Skeletal muscle satellite cell (primary cell): ENCODE data around the gene CSHL1.
"Not testable (repeated sequence)": the region's sequence is repeated elsewhere in the genome, so short reads cannot be mapped to it uniquely, and the experiment has no call there.

Experiments
- H3K27me3 ChIP-seq: 2 replicates; pipeline ENCODE4 v1.7.0; 2013; ENCODE audit warnings: low read length; ENCODE audit not compliant: control insufficient read depth, insufficient read depth
- H3K36me3 ChIP-seq: 2 replicates; pipeline ENCODE4 v1.7.0; 2013; ENCODE audit warnings: mild to moderate bottlenecking, control low read depth, low read length; ENCODE audit not compliant: insufficient read depth
- H3K4me1 ChIP-seq: 2 replicates; pipeline ENCODE4 v1.7.0; 2013; ENCODE audit warnings: low read length; ENCODE audit not compliant: control insufficient read depth, insufficient read depth
- H3K4me2 ChIP-seq: 2 replicates; pipeline ENCODE4 v1.7.0; 2013; ENCODE audit warnings: mild to moderate bottlenecking, low read length
- H3K4me3 ChIP-seq: 2 replicates; pipeline ENCODE4 v1.7.0; 2013; ENCODE audit warnings: low read length
- H3K9ac ChIP-seq: 2 replicates; pipeline ENCODE4 v1.7.0; 2013; ENCODE audit warnings: mild to moderate bottlenecking, low read depth, low read length, moderate library complexity
- H3K9me3 ChIP-seq: replicated peaks from 2 replicates; pipeline ENCODE4 v1.7.0; 2013; ENCODE audit warnings: mild to moderate bottlenecking, control low read depth, low read length

CSHL1 gene

DNA sequence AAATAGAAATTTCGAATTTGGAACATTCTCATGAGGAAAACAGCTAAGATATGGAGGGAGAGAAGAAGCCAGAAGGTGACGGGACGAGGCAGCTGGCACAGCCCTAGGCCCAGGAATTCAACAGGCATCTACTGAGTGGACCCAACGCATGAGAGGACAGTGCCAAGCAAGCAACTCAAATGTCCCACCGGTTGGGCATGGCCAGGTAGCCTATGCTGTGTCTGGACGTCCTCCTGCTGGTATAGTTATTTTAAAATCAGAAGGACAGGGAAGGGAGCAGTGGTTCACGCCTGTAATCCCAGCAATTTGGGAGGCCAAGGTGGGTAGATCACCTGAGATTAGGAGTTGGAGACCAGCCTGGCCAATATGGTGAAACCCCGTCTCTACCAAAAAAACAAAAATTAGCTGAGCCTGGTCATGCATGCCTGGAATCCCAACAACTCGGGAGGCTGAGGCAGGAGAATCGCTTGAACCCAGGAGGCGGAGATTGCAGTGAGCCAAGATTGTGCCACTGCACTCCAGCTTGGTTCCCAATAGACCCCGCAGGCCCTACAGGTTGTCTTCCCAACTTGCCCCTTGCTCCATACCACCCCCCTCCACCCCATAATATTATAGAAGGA, 5.6 kb upstream of the CSHL1 start:
- no peak overlapping the region for H3K9ac ChIP-seq
- peaks cover 48% of the 10 kb centered on the region for H3K27me3 ChIP-seq
- no peak overlapping the region for H3K4me3 ChIP-seq
- H3K9me3 ChIP-seq: no peaks in the 10 kb centered on the region
- no peak overlapping the region for H3K4me2 ChIP-seq
- no peaks in the 10 kb centered on the region for H3K36me3 ChIP-seq
- H3K4me1 ChIP-seq: no peaks in the 10 kb centered on the region

DNA sequence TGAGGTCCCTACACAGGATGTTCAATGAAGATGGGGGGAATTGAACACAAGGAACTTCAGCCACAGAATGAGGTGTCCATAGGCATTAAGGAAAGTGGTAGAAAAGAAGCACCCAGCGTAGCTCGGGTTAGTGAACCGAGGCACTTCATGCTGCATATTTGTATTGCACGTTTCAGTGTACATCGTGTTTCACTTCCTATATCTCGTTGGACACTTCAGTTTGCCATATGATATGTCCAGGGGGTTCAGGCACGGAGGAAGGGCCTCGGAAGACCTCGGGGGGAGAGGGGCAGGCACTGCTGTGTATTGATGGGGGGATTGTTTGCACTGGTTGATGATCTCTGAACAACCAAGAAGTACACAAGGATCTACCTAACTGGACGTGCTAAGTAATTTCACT, 4.7 kb upstream of the CSHL1 start:
- H3K4me1 ChIP-seq, H3K4me2 ChIP-seq, H3K4me3 ChIP-seq, H3K9ac ChIP-seq, H3K9me3 ChIP-seq, H3K36me3 ChIP-seq: not testable (repeated sequence)
- peaks cover 48% of the 10 kb centered on the region for H3K27me3 ChIP-seq

DNA sequence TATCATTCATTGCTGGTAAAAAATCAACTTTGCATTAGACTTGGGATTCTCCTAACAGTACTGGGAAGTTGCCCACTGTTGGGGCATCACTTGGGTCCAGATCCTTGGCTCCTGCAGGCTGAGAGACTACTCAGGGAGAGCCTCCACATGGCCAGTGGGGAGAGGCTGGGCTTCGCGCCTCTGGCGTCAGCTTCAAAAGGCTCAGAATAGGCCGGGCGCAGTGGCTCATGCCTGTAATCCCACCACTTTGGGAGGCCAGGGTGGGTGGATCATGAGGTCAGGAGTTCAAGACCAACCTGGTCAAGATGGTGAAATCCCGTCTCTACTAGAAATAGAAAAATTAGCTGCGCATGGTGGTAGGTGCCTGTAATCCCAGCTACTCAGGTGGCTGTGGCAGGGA, 3.4 kb upstream of the CSHL1 start:
- Histone ChIP-seq H3K4me2 (no peak overlapping the region), H3K27me3 (peaks cover 59% of the 10 kb centered on the region), H3K9me3 (no peaks in the 10 kb centered on the region), H3K4me3 (no peak overlapping the region), H3K4me1 (no peaks in the 10 kb centered on the region), H3K9ac (no peak overlapping the region), H3K36me3 (no peaks in the 10 kb centered on the region)

DNA sequence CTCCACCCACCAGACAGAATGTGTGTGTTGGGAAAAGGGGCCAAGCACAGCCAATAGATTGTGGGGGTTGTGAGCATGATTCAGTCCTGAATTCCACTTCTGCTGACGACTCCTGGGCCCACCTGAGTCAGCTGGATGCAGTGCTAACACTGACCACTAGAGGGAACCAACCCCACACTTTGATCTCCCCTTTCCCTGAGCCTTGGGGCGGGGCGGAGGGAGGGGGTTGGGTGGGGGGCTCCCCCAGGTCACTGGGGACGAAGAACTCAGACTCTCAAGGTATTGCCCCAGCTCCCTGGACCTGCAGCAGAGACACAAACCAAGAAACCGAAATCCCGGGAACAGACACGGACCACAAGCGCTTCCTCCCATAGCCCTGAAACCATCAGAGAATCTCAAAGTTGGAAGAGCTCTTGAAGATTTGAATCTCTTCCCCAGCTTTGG, 621 bp upstream of the CSHL1 start:
- Histone ChIP-seq H3K9me3 (no peaks in the 10 kb centered on the region), H3K4me1 (no peaks in the 10 kb centered on the region), H3K4me3 (no peak overlapping the region), H3K36me3 (no peaks in the 10 kb centered on the region), H3K27me3 (peaks cover 70% of the 10 kb centered on the region), H3K4me2 (no peak overlapping the region), H3K9ac (no peak overlapping the region)

DNA sequence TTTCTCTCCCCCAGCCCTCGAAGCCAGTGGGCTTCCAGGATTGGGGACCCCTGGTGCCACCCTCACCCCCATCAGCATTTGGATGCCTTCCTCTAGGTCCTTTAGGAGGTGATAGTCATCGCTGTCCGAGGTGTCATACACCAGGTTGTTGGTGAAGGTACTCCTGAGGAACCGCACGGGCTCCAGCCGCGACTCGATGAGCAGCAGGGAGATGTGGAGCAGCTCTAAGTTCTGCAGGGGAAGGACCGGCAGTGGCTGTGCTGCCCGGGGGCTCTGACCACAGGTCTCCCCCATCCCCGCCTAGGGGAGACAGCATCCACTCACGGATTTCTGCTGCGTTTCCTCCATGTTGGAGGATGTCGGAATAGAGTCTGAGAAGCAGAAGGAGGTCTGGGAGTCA, 962 bp downstream of the CSHL1 start:
- Histone ChIP-seq H3K4me3 (no peak overlapping the region), H3K4me1 (no peaks in the 10 kb centered on the region), H3K9ac (no peak overlapping the region), H3K9me3 (no peaks in the 10 kb centered on the region), H3K27me3 (peaks cover 63% of the 10 kb centered on the region), H3K4me2 (no peak overlapping the region), H3K36me3 (no peaks in the 10 kb centered on the region)

DNA sequence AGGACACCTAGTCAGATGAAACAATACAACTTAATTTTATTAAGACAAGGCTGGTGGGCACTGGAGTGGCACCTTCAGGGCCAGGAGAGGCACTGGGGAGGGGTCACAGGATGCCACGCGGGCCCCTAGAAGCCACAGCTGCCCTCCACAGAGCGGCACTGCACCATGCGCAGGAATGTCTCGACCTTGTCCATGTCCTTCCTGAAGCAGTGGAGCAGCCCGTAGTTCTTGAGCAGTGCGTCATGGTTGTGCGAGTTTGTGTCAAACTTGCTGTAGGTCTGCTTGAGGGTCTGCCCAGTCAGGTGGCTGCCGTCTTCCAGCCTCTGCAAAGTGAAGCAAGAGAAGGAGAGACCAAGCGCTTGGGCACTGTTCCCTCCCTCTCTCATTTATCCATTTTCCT, 1.5 kb downstream of the CSHL1 start:
- H3K4me2 ChIP-seq, H3K4me3 ChIP-seq, H3K4me1 ChIP-seq, H3K36me3 ChIP-seq, H3K9me3 ChIP-seq, H3K9ac ChIP-seq: not testable (repeated sequence)
- H3K27me3 ChIP-seq: peaks cover 63% of the 10 kb centered on the region

DNA sequence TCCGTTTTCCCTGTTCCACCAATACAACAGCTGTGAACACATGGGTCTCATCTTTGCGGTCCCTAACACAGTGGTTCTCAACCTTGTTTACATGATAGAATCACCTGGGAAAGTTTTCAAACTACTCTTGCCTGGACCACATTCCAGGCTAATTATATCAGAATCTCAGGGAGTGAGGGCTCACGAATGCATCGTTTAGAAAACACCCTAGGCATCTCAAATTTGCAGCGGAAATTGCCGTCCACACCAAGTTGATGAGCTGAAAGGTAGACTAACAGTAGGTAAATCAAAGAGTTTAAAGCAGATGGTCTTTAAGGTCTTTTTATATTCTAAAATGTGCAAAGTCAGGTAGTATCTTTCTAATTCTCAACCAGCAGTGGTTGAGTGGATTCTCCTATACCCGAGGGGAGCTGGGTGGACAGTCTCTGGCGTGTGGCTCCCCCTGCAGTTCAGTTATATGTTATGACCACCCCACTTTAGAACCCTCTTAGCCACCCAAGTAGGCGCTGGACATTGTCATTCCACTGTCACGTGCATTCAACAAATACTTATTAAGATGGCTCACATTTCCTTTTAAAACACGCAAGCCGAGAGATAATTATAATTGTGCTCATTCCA, 3.8 kb downstream of the CSHL1 start:
- not testable (repeated sequence) for H3K9ac ChIP-seq, H3K9me3 ChIP-seq, H3K4me1 ChIP-seq, H3K4me3 ChIP-seq, H3K4me2 ChIP-seq, H3K36me3 ChIP-seq
- H3K27me3 ChIP-seq: peaks cover 59% of the 10 kb centered on the region

DNA sequence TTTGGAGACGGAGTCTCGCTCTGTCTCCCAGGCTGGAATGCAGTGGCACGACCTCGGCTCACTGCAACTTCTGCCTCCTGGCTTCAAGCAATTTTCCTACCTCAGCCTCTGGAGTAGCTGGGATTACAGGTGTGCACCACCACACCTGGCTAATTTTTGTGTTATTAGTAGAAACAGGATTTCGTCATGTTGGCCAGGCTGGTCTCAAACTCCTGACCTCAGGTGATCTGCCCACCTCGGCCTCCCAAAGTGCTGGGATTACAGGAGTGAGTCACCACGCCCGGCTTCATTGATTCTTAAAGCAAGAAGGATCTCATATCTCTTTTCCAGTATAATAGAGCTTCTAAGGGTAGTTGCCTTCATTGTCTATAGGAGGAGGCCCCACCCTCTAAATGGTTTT, 6.3 kb downstream of the CSHL1 start:
- H3K36me3 ChIP-seq, H3K4me1 ChIP-seq, H3K4me2 ChIP-seq, H3K9me3 ChIP-seq, H3K9ac ChIP-seq, H3K4me3 ChIP-seq: not testable (repeated sequence)
- peaks cover 61% of the 10 kb centered on the region for H3K27me3 ChIP-seq

DNA sequence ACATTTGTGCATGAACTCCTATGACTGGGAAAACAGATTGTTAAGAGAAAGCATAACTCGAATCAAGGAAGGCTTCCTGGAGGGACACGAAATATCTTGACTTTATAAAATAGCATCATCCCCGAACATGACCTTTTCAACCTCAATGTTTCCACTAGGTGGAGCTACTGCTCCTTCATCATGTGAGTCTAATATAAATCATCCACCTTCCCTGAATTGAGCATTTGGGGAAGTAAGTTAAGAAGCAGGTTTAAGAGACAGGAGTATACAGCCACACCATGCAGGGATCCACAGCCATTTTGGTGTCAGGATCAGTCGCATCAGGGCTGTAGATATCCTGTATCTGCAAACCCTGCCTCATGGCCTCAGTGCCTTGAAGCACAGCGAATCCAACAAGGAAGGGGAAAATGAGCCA, 7.3 kb downstream of the CSHL1 start:
- not testable (repeated sequence) for H3K36me3 ChIP-seq, H3K4me3 ChIP-seq, H3K9me3 ChIP-seq, H3K4me2 ChIP-seq, H3K4me1 ChIP-seq, H3K9ac ChIP-seq
- peaks cover 63% of the 10 kb centered on the region for H3K27me3 ChIP-seq

DNA sequence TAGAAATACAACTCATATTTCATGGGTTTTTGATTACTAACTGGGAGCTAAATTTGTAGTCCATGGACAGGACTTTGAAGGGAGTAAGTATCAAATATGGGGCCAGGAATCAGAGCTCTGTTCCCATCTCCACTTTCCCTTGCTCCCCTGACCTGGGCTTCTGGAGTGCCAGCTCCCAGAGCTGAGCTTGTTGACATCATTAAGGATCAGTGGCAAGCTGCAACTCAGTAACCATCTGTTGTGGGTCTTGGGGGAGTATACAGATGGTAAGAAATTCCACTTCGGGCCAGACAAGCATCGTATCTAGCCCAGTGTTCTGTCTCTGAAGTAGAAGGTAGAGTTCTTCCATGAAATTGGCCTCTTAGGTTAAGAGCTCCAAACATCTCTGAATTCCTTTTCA, 9.1 kb downstream of the CSHL1 start:
- H3K4me1 ChIP-seq, H3K4me2 ChIP-seq, H3K4me3 ChIP-seq, H3K9ac ChIP-seq, H3K9me3 ChIP-seq, H3K36me3 ChIP-seq: not testable (repeated sequence)
- peaks cover 48% of the 10 kb centered on the region for H3K27me3 ChIP-seq

DNA sequence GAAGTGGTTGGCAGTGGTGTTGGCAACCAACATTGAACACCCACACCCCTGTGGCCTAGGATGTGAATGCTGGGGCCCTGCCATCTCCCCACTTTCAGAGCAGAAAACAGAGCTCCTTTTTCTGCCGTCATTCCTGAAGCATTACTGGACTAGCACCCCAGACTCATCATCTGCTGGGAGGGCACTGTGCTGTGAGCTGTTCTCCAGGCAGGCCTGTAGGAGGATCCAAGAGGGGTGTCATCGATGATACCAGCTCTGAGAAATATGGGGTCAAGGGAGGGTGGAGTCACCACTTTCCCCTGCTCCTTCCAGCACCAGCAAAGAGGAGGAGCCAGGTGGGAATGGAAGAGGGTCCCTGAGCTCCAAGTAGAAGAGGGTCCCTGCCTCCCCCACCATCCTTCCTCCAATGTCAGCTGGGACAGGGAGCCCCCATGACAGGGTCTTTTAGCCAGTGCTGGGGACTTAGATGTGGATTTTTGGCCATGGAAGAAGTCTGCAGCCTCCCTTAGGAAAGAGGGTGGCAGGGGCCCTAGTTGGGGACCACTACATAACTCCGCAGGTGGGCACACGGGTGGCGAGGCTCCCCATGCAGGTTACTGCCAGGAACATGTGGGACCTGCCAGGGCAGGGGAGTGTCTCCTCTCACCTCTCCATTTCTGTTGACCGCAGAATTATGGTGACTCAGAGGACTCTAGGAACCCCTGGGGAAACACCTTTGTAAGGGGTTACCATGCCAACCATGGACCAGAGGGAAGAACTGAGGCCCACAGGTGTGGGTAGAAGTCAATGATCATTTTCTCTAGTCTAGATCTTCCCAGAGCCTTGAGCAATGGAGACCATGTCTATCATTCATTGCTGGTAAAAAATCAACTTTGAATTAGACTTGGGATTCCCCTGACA, 11.9 kb downstream of the CSHL1 start:
- H3K27me3 ChIP-seq: peaks cover 42% of the 10 kb centered on the region
- not testable (repeated sequence) for H3K4me3 ChIP-seq, H3K4me1 ChIP-seq, H3K9ac ChIP-seq, H3K4me2 ChIP-seq, H3K9me3 ChIP-seq, H3K36me3 ChIP-seq
